Inflammatory macrophage treated with lipopolysaccharide for 1 hour (primary cell): ENCODE results near the gene TBX6.

ENCODE experiments used
- DNase-seq, 2 donors: peaks; one replicate each; pipeline ENCODE4 v3.0.0-alpha.2; 2020 to 2022

Gene TBX6

GRCh38 chr16:30113711-30114333, 22.1 kb upstream of the TBX6 start:
- DNase-seq = no peak

DNA sequence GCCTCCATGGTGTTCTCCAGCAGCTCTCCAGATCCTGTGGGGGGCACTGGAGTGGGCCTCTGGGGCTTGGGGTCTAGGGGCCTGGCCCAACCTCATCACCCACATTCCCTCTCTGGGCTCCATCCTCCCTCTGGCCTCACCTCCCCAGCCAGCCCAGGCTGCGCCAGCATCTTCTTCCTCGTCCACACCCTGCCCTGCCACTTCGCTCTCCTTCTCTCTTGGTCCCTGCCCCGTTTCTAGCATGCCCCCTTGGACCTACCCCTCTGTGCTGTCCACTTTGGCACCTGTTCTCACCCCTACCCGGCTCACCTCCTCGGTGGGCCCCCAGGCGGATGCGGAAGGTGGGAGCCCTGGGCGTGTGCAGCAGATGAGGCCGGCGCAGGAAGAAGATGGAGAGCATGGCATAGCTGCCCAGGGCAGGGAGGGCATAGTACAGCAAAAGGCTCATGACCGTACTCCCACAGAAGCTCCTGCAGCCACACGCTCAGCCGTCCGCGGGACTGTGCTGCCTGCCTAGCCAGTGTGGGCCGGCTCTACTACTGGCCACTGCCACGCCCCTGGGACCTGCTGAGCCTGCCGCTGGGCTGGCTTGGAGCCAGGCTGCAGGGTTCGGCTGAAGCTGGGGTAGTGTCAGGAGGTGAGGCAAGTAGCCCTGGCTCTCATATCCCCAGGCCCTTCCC, 21.4 kb upstream of the TBX6 start, which contains the start of gene GDPD3:
Gene GDPD3, minus strand, starts transcription at position 507 of the 680 bp plus-strand sequence. Its CDS starts 59 bp downstream, at position 448.
- no peak for DNase-seq

- peak in 1 of 2 donors; percentile 51 for DNase-seq
Measured at GRCh38 chr16:30112197-30113030, 20.7 kb upstream of the TBX6 start.

GRCh38 chr16:30110661-30111060, 18.9 kb upstream of the TBX6 start:
- DNase-seq = no peak

DNA sequence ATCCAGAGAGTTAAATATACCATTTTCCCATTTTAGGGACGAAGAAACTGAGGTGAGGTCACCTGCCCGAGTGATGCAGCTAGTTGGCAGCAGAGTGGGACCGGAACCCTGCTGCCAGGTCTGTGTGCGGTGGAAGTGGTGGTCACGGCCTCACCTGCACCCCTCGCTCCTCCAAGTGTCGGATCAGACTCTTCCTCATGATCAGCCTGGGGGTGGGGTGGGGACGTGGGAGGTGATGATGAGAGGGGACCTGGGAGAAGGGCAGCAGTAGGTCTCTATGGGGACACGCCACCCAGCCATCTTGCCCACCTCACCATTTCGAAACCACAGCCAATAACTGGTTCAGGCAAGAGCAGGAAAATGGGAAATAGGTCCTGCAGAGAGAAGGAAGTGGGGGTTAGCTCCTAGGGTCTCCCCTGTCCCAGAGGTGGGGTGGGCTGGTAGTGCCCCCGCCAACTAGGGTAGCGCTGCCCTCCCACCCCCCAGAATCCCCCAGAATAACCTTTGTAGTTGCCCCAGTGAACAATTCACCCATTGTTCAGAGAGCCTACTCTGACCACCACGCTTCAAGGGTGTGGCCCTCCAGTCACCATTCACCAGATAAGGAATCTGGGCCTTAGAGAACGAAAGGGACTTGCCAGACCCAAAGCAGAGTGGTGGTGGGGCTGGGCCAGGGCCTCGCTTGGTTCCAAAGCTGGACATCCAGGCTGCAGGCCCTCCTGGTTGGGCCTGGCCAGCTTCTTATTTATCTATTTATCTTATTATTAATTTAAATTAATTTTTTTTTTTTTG, 16.5 kb upstream of the TBX6 start:
- DNase-seq = no peak

DNA sequence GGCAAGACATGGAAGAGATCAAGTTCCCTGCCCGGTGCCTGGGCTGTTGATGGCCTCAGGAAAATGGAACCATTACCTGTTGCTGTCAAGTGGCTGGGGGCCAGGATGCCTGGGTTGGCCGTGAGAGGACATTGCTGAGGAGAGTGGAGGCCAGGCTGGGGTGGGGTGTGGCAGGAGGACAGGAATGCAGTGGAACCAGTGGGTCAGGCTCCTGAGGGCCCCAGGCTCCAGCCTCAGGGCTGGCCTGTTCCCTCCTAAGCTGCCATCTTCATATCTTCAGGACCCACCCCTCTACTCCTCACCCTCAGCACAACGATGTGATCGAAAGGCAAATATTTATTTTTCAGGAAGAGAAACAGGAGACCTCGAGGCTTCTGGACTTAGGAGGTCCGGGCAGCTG, 12.8 kb upstream of the TBX6 start:
- DNase-seq = no peak

DNA sequence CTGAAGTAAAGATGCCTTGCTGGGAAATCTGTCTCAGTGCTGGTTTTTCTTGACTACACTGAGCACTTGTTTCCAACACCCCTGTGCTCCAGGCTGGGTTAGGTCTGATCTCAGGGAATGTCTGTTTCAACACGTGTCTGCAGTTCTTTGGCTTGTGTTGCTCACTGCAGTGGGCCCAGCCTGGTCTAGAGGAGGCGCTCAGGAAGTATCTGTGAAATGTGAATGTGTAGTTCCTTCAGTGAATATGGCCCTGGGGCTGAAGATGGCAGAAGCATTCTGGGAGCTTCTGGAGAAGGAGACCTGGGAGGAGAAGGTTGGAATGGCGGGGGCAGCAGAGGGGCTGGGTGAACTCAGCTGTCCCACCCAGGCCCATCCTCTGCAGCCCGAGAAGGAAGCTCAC, 12.4 kb upstream of the TBX6 start:
- DNase-seq = no peak

DNA sequence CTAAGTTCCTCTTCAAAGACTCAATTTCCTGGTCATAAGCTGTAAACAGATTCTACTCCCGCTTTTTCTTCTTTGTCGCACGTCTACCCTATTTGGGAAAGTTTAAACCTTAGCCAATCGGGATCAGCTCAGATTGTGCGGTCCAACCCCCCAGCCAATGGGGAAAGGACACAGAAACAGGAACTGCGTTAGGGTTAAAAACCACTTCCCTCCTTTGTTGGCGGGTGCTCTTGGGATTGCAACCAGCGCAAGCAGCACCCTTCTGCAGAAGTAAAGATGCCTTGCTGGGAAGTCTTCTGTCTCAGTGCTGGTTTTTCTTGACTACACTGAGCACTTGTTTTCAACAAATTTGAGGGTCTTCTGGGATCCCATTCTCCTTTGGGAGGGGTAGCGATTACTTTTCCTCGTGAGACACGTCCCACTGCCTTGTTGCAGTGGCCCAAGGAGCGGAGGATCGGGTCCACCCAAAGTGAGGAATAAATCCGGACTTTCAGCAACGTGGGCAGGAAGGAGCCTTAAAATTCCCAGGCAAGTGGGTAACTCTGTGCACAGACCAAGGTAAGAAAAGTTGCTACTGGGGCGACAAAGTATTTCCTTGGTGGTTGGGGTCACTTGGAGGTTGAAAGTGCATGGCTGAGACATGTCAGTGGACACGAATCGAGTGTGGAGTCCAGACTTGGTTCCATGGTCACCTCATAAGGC, 5.3 kb upstream of the TBX6 start:
- DNase-seq = peak; percentile 38 to 41

GRCh38 chr16:30096105-30096861, 4.6 kb upstream of the TBX6 start, which contains the start of gene YPEL3:
Gene YPEL3 (minus strand): TSS chr16:30096213. CDS start chr16:30095482, 731 bp downstream.
- peak; percentile 61 to 70 for DNase-seq

- DNase-seq = no peak
Measured at GRCh38 chr16:30095166-30096078, 3.7 kb upstream of the TBX6 start.

- no peak for DNase-seq
Measured at GRCh38 chr16:30094541-30095165, 2.9 kb upstream of the TBX6 start.

GRCh38 chr16:30092373-30093010, 768 bp upstream of the TBX6 start:
- DNase-seq = peak; percentile 94 to 99

DNA sequence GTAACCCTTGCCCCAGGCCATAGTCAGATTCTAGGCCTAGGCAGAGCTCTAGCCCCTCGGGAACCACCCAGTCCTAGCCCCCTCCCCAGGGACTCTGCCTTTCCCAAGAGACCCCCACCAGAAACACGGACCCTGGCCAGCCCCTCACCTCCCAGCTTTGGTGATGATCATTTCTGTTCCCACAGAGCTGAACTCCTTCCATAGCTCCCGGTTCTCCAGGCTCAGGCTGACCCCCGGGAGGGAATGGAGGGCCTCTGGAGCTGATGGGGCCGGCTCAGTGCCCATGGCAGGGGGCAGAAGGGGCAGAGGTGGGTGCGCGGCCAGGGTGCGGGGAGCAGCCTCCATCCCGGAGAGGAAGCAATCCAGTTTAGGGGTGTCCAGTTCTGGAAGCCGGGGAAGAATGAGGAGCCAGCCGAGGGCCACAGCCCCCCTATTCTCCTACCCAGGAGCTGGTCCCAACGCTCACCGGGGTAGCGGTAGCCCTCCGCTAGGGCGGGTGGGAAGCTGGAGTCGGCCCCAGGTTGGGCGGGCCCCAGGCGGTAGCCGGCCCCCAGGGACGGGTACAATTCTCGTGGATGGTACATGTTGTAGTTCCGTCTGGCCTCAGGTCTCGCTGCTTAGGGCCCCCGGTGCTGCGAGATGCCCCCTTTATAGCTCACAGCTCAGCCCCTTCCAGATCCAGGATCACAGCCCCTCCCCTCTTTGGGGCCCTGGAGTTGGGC, 953 bp downstream of the TBX6 start:
- DNase-seq = no peak

- DNase-seq = no peak
Measured at GRCh38 chr16:30088832-30089624, 2.7 kb downstream of the TBX6 start.

GRCh38 chr16:30088237-30088831, 3.4 kb downstream of the TBX6 start:
- DNase-seq = no peak

- DNase-seq = peak; percentile 80 to 85
Measured at GRCh38 chr16:30087181-30087898, 4.4 kb downstream of the TBX6 start.
